SK-N-SH (cell line): ENCODE data around the gene TGFB2.

Experiments used
- CHD2 ChIP-seq: fragments of 150-350 bp; IDR thresholded peaks from 2 replicates; pipeline ENCODE4 v1.6.1; 2018; ENCODE audit warnings: low read length; ENCODE audit not compliant: partially characterized antibody
- EP300 ChIP-seq, 2 experiments: IDR thresholded peaks; 2 replicates each; pipeline versions ENCODE4 v1.4.0 to v1.6.1; 2012; ENCODE audit warnings: borderline replicate concordance in 1 of 2, low read depth in 1 of 2, low read length in 1 of 2
- FOXM1 ChIP-seq: IDR thresholded peaks from 2 replicates; pipeline ENCODE4 v1.4.0; 2012; ENCODE audit warnings: low read depth, mild to moderate bottlenecking
- MXI1 ChIP-seq: IDR thresholded peaks from 2 replicates; pipeline ENCODE4 v1.6.1; 2012; ENCODE audit warnings: mild to moderate bottlenecking, low read depth, low read length, improper control_type of control experiment
- POLR2AphosphoS5 ChIP-seq: IDR thresholded peaks from 2 replicates; pipeline ENCODE4 v1.6.1; 2012; ENCODE audit warnings: low read depth, low read length
- TF ChIP-seq, protein P1 (sequence below): fragments of 200-600 bp; sonication (generic); IDR thresholded peaks from 2 replicates; pipeline ENCODE4 v1.6.1; 2017; ENCODE audit warnings: antibody characterized with exemption, mild to moderate bottlenecking, moderate library complexity
- TF ChIP-seq, protein P2 (sequence below): IDR thresholded peaks from 2 replicates; pipeline ENCODE4 v1.6.1; 2012; ENCODE audit warnings: mild to moderate bottlenecking, low read depth, low read length, moderate library complexity

DNA sequence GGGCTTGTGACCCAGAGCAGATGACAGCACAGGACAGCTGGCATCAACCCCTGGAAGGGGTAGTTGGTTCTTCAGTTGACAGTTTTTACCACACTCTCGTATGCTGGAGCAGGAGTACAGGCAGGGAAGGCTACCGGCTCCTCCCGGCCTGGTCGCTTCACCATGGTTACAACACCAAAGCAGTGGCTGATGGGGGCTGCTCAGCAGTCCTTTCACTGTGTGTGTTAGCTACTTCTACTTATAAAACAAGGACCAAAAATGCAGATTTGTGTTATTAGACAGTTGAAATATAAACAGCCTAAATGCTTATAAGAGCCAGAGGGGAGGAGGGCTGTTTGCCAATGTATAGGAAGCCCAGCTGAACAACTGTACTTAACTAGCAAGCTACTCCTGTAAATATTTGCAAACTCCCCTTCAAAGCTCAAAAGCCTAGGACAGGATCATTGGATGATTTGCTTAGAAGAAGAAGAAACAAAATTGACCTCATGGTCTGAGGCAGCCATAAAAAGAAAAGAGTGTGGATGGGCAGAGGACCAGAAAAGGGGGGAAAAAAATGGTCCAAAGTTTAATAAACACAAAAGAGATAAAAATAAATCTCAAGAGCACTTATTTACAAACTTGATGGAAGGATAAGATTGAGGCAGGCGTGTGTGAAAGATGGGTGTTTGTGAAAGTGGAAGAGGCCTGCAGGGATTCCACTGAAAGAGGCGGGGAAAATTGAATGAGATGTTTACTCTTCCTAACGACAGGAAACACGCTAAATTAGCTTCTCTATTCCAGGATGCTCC is 57.1 kb downstream of the TGFB2 start:
- TF ChIP-seq, protein P1, sequence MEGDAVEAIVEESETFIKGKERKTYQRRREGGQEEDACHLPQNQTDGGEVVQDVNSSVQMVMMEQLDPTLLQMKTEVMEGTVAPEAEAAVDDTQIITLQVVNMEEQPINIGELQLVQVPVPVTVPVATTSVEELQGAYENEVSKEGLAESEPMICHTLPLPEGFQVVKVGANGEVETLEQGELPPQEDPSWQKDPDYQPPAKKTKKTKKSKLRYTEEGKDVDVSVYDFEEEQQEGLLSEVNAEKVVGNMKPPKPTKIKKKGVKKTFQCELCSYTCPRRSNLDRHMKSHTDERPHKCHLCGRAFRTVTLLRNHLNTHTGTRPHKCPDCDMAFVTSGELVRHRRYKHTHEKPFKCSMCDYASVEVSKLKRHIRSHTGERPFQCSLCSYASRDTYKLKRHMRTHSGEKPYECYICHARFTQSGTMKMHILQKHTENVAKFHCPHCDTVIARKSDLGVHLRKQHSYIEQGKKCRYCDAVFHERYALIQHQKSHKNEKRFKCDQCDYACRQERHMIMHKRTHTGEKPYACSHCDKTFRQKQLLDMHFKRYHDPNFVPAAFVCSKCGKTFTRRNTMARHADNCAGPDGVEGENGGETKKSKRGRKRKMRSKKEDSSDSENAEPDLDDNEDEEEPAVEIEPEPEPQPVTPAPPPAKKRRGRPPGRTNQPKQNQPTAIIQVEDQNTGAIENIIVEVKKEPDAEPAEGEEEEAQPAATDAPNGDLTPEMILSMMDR = no peak
- TF ChIP-seq POLR2AphosphoS5 = no peak
- no peak for TF ChIP-seq FOXM1
- TF ChIP-seq, protein P2, sequence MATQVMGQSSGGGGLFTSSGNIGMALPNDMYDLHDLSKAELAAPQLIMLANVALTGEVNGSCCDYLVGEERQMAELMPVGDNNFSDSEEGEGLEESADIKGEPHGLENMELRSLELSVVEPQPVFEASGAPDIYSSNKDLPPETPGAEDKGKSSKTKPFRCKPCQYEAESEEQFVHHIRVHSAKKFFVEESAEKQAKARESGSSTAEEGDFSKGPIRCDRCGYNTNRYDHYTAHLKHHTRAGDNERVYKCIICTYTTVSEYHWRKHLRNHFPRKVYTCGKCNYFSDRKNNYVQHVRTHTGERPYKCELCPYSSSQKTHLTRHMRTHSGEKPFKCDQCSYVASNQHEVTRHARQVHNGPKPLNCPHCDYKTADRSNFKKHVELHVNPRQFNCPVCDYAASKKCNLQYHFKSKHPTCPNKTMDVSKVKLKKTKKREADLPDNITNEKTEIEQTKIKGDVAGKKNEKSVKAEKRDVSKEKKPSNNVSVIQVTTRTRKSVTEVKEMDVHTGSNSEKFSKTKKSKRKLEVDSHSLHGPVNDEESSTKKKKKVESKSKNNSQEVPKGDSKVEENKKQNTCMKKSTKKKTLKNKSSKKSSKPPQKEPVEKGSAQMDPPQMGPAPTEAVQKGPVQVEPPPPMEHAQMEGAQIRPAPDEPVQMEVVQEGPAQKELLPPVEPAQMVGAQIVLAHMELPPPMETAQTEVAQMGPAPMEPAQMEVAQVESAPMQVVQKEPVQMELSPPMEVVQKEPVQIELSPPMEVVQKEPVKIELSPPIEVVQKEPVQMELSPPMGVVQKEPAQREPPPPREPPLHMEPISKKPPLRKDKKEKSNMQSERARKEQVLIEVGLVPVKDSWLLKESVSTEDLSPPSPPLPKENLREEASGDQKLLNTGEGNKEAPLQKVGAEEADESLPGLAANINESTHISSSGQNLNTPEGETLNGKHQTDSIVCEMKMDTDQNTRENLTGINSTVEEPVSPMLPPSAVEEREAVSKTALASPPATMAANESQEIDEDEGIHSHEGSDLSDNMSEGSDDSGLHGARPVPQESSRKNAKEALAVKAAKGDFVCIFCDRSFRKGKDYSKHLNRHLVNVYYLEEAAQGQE = no peak
- TF ChIP-seq EP300 (IDR thresholded peaks at IDR 0.05; ENCODE audit: borderline replicate concordance in 1 of 2, low read depth in 1 of 2, low read length in 1 of 2) = no peak
- no peak for TF ChIP-seq MXI1
- TF ChIP-seq CHD2 = no peak
